ENCODE results near the gene CCDC54. TPM values are rescaled to one million over a fixed set of nuclear protein-coding genes. Genes with fewer than 3 reads are reported as not detected.
A peak's percentile ranks its signal among the peaks of the same experiment; 100 is the strongest.

Gene CCDC54
- total RNA-seq, 1 experiment from 2014 or later, result not detected

DNA sequence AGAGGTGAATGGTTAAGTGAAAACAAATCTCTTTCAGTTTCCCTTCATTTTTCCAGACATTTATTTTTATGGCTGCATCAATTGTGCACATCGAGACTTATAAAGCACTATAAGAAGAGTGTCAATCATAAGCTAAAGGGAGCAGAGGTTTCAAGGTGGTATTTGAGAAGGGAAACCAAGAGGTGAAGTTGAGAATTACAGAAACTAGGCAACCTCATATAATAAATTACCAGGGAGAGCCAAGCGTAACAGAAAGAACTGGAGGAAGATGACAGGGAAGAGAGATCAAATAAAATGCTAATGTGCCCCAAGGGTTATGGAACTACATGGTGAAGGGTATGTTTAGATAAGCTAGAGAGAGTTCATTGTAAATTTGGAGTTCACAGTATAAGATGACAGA is 6.3 kb upstream of the CCDC54 start:
- Histone ChIP-seq H3K27ac (ENCODE audit: insufficient read length, low read depth, low read length) (no peak overlapping the region), H4K5ac (ENCODE audit: insufficient read length, low read depth, low read length) (no peak overlapping the region), H3K23ac (ENCODE audit: insufficient read length, low read depth, low read length) (no peak overlapping the region), H4K91ac (ENCODE audit: insufficient read length, low read depth, low read length) (no peak overlapping the region), H2BK12ac (ENCODE audit: insufficient read length, low read depth, low read length) (no peak overlapping the region), H2AFZ (ENCODE audit: low read length) (no peak overlapping the region), H3K79me2 (ENCODE audit: insufficient read depth, low read length) (no peaks in the 10 kb centered on the region), H2BK20ac (ENCODE audit: low read depth, low read length, poor library complexity, severe bottlenecking) (no peak overlapping the region), H2BK15ac (ENCODE audit: low read depth, low read length) (no peak overlapping the region), H3K18ac (ENCODE audit: insufficient read length, low read depth, low read length) (no peak overlapping the region), H2AK5ac (ENCODE audit: insufficient read length, low read length) (no peak overlapping the region), H3K4me1 (ENCODE audit: insufficient read depth, low read length) (peaks cover 6% of the 10 kb centered on the region; the same call in 1 of the 2 replicates), H3K56ac (ENCODE audit: insufficient read length, low read depth, low read length) (no peak overlapping the region), H3K9ac (ENCODE audit: extremely low read depth, insufficient read length, low read length) (no peak overlapping the region), H4K20me1 (ENCODE audit: control insufficient read depth, insufficient read depth, insufficient read length) (no peaks in the 10 kb centered on the region), H3K23me2 (ENCODE audit: insufficient read length, low read depth, low read length, poor library complexity, severe bottlenecking) (no peaks in the 10 kb centered on the region), H3K4ac (ENCODE audit: low read depth, low read length) (no peak overlapping the region), H3K9me3 (ENCODE audit: control insufficient read depth, low read depth, low read length) (no peaks in the 10 kb centered on the region), H2BK5ac (ENCODE audit: insufficient read length, low read length) (no peak overlapping the region), H3K79me1 (ENCODE audit: insufficient read depth, low read depth, low read length, poor library complexity, severe bottlenecking) (no peaks in the 10 kb centered on the region), H3K27me3 (ENCODE audit: insufficient read depth, low read length) (no peaks in the 10 kb centered on the region), H3K14ac (ENCODE audit: insufficient read depth, low read length) (no peak overlapping the region), H3T11ph (ENCODE audit: low read length) (no peak overlapping the region), H4K8ac (replicated peaks; ENCODE audit: insufficient read length, low read depth, low read length) (no peak overlapping the region), H3K4me2 (ENCODE audit: insufficient read depth, insufficient read length, low read length) (no peak overlapping the region), H2BK120ac (ENCODE audit: low read depth, low read length, poor library complexity, severe bottlenecking) (no peak overlapping the region)
- WGBS (ENCODE audit: extremely low coverage, insufficient read length, low lambda C conversion rate), result no CpG with 5 or more reads among the region's 2 CpGs
- DNase-seq, result no peak
- TF ChIP-seq, protein P1, sequence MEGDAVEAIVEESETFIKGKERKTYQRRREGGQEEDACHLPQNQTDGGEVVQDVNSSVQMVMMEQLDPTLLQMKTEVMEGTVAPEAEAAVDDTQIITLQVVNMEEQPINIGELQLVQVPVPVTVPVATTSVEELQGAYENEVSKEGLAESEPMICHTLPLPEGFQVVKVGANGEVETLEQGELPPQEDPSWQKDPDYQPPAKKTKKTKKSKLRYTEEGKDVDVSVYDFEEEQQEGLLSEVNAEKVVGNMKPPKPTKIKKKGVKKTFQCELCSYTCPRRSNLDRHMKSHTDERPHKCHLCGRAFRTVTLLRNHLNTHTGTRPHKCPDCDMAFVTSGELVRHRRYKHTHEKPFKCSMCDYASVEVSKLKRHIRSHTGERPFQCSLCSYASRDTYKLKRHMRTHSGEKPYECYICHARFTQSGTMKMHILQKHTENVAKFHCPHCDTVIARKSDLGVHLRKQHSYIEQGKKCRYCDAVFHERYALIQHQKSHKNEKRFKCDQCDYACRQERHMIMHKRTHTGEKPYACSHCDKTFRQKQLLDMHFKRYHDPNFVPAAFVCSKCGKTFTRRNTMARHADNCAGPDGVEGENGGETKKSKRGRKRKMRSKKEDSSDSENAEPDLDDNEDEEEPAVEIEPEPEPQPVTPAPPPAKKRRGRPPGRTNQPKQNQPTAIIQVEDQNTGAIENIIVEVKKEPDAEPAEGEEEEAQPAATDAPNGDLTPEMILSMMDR (conservative IDR thresholded peaks at IDR 0.05), result no peak; the same call in 2 of the 3 replicates
- H3K27ac Mint-ChIP-seq, result 0 out of 7 replicates have a peak overlapping the region, but pooled peaks of 1 of the 3 experiments have one; percentile 21
- no peaks in the 10 kb centered on the region for H3K27me3 Mint-ChIP-seq (ENCODE audit: low read depth)
- H3K4me3 Mint-ChIP-seq, result no peak overlapping the region
- H3K36me3 Mint-ChIP-seq (ENCODE audit: insufficient read depth in 1 of 3, low read depth in 3 of 3), result peaks cover 0 to 5% (median 0%) of the 10 kb centered on the region in 3 experiments; a peak in 2 of 7 replicates
- H3K9me3 Mint-ChIP-seq, result no peaks in the 10 kb centered on the region; a peak in 1 of 5 replicates
- peaks cover 27 to 39% of the 10 kb centered on the region in 2 experiments for H3K4me1 Mint-ChIP-seq

Data from H9 (cell line).